Nephron progenitor cell (in vitro differentiated cells): ENCODE data around the gene ANO10.

Experiments
- DNase-seq: peaks from one replicate; pipeline ENCODE4 v3.0.0; 2021
- H3K27ac Mint-ChIP-seq: 2 replicates; pipeline ENCODE4 v1.8.0; 2021; ENCODE audit warnings: mild to moderate bottlenecking, moderate library complexity, mixed read lengths
- H3K27me3 Mint-ChIP-seq: 2 replicates; pipeline ENCODE4 v1.8.0; 2021; ENCODE audit warnings: mild to moderate bottlenecking, low read depth, mixed read lengths; ENCODE audit not compliant: poor library complexity
- H3K36me3 Mint-ChIP-seq: 2 replicates; pipeline ENCODE4 v1.8.0; 2021; ENCODE audit warnings: low read depth, mixed read lengths
- H3K4me1 Mint-ChIP-seq: 2 replicates; pipeline ENCODE4 v1.8.0; 2021; ENCODE audit warnings: mixed read lengths
- H3K4me3 Mint-ChIP-seq: 2 replicates; pipeline ENCODE4 v1.8.0; 2021; ENCODE audit warnings: mild to moderate bottlenecking, moderate library complexity, mixed read lengths
- H3K9me3 Mint-ChIP-seq: 2 replicates; pipeline ENCODE4 v1.8.0; 2021; ENCODE audit warnings: mild to moderate bottlenecking, moderate library complexity, mixed read lengths
- TF ChIP-seq, protein P1 (sequence below): fragments of 200-600 bp; sonication (generic); IDR thresholded peaks from 2 replicates; pipeline ENCODE4 v1.5.0; 2021; ENCODE audit warnings: antibody characterized with exemption

Gene ANO10

GRCh38 chr3:43328653-43329052 lies 293.2 kb downstream of the ANO10 start:
- H3K27me3 Mint-ChIP-seq: no peaks in the 10 kb centered on the region
- no peak overlapping the region for H3K4me3 Mint-ChIP-seq
- H3K36me3 Mint-ChIP-seq: peaks cover 45% of the 10 kb centered on the region
- TF ChIP-seq, protein P1, sequence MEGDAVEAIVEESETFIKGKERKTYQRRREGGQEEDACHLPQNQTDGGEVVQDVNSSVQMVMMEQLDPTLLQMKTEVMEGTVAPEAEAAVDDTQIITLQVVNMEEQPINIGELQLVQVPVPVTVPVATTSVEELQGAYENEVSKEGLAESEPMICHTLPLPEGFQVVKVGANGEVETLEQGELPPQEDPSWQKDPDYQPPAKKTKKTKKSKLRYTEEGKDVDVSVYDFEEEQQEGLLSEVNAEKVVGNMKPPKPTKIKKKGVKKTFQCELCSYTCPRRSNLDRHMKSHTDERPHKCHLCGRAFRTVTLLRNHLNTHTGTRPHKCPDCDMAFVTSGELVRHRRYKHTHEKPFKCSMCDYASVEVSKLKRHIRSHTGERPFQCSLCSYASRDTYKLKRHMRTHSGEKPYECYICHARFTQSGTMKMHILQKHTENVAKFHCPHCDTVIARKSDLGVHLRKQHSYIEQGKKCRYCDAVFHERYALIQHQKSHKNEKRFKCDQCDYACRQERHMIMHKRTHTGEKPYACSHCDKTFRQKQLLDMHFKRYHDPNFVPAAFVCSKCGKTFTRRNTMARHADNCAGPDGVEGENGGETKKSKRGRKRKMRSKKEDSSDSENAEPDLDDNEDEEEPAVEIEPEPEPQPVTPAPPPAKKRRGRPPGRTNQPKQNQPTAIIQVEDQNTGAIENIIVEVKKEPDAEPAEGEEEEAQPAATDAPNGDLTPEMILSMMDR: no peak
- H3K27ac Mint-ChIP-seq: peak overlapping the region; percentile 70
- H3K9me3 Mint-ChIP-seq: peaks cover 13% of the 10 kb centered on the region
- no peak for DNase-seq
- H3K4me1 Mint-ChIP-seq: peaks cover 27% of the 10 kb centered on the region

DNA sequence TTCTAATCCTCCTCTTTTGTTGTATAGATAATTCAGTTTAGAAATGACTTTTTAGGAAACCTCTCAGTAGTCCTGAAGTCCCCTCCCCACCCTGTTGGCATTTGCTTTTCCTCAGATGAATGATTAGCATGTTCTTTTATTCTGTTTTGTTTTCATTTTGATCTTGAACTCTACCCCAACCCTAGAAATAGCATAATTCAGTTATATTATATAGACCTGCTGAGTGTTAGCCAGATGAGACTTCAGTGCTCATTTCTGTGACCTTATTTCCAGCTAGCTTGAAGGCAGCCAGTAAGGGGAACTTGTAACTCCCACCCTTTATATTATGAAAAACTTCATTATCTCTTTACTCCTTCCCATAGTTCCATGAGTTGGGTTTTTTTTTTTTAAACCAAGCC lies 294.2 kb downstream of the ANO10 start:
- H3K27ac Mint-ChIP-seq: no peak overlapping the region
- DNase-seq: no peak
- H3K4me1 Mint-ChIP-seq: peaks cover 27% of the 10 kb centered on the region

DNA sequence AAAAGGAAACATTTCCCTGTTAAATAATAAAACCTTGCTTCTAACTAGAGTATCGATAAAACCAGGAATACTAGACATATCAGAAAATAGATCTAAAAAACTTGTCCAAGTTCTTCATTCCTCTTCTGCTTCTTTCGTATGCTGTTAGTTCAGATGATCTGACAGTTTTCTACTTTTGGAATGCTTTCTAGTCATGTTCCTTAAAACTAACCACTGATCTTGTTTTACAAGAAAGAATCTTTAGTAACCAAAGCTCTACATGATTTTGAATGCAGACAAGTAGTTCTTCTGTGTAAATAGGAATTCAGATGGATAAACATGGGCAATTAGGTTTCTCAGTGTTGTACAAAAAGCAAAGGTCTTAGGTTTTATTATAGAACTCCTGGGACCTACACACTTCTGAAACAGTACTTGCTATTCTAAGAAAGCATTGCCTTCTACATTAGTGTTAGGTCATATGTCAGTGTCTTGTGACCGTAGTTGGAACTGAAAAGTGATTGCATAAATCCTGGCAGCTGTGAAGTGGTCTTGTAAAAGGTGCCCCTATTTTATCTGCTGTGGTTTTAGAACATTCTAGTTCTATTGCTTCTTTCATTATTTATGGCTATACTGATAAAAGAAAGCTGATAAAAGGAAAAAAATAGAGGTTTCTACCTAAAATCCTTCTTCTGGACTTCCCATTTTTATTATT lies 294.8 kb downstream of the ANO10 start:
- TF ChIP-seq, protein P1: no peak
- Mint-ChIP-seq H3K27ac (peak overlapping the region; percentile 91), H3K27me3 (no peaks in the 10 kb centered on the region), H3K4me1 (peaks cover 27% of the 10 kb centered on the region), H3K36me3 (peaks cover 44% of the 10 kb centered on the region), H3K4me3 (no peak overlapping the region), H3K9me3 (peaks cover 20% of the 10 kb centered on the region)
- no peak for DNase-seq

More for the DNA sequence above, 294.2 kb downstream of the ANO10 start:
- Mint-ChIP-seq H3K9me3 (peaks cover 15% of the 10 kb centered on the region), H3K27me3 (no peaks in the 10 kb centered on the region), H3K4me3 (no peak overlapping the region), H3K36me3 (peaks cover 44% of the 10 kb centered on the region)
- TF ChIP-seq, protein P1: no peak

- Mint-ChIP-seq H3K36me3 (peaks cover 54% of the 10 kb centered on the region), H3K4me1 (peaks cover 42% of the 10 kb centered on the region), H3K9me3 (peaks cover 20% of the 10 kb centered on the region), H3K27ac (no peak overlapping the region), H3K4me3 (no peak overlapping the region), H3K27me3 (no peaks in the 10 kb centered on the region)
- TF ChIP-seq, protein P1: no peak
- no peak for DNase-seq
These were observed 298.3 kb downstream of the ANO10 start for GRCh38 chr3:43323541-43323940.

DNA sequence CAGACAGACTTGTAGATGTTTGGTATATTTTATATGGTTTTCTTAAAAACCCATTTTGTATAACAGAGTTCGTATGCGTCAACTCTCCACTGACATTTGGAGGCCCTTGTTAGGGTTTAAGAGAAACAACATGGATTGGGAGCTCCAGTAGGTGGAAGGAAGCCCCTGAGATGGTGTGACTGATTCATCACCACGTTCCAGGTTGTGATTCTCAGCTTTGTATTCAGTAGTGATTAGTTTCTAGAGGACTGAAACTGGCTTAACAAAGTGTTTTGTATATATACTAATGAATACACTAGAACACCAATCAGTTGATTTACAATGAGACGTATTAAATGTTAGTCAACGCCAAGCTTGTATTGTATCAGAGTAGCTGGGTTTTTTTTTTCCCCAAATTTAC lies 301.5 kb downstream of the ANO10 start:
- DNase-seq: no peak
- Mint-ChIP-seq H3K4me3 (no peak overlapping the region), H3K27ac (no peak overlapping the region), H3K36me3 (peaks cover 46% of the 10 kb centered on the region), H3K27me3 (peaks cover 3% of the 10 kb centered on the region), H3K9me3 (peaks cover 20% of the 10 kb centered on the region), H3K4me1 (peaks cover 41% of the 10 kb centered on the region)
- TF ChIP-seq, protein P1: no peak

DNA sequence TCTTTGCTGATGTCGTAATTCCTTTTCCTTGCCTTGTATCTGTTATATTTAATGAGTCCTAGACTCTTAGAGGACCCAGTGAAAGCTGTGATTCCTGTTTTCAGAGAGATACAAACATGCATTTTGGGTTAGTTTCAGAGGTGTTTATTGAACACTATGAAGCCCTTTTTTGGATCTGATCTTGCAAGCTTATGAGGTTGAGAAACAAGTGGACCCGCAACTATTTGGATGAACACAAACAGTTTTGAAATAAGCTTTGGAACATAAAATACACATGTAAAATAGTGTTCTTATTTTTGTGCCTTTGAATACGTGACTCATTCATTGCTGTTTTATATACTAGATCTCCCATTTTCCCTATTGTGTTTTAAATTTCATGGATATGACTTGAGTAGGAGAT lies 302.0 kb downstream of the ANO10 start:
- DNase-seq: no peak
- Mint-ChIP-seq H3K27ac (peak overlapping the region; percentile 97), H3K4me3 (no peak overlapping the region), H3K4me1 (peaks cover 41% of the 10 kb centered on the region), H3K9me3 (peaks cover 20% of the 10 kb centered on the region), H3K36me3 (peaks cover 45% of the 10 kb centered on the region), H3K27me3 (peaks cover 3% of the 10 kb centered on the region)
- TF ChIP-seq, protein P1: no peak
